Fibroblast of mammary gland (primary cell): ENCODE data around the gene SFXN1.

Experiments
- DNase-seq: peaks from one replicate; pipeline ENCODE4 v3.0.0-alpha.2; 2010; ENCODE audit warnings: low read depth
- H3K4me3 ChIP-seq: 2 replicates; pipeline ENCODE4 v1.5.1; 2011; ENCODE audit warnings: low read depth, mild to moderate bottlenecking, low read length, moderate library complexity; ENCODE audit not compliant: control insufficient read depth
- TF ChIP-seq, protein P1 (sequence below): conservative IDR thresholded peaks from 2 replicates; pipeline ENCODE4 v1.5.1; 2011; ENCODE audit warnings: low read depth, low read length, inconsistent platforms; ENCODE audit not compliant: control insufficient read depth, insufficient read depth

The SFXN1 gene

DNA sequence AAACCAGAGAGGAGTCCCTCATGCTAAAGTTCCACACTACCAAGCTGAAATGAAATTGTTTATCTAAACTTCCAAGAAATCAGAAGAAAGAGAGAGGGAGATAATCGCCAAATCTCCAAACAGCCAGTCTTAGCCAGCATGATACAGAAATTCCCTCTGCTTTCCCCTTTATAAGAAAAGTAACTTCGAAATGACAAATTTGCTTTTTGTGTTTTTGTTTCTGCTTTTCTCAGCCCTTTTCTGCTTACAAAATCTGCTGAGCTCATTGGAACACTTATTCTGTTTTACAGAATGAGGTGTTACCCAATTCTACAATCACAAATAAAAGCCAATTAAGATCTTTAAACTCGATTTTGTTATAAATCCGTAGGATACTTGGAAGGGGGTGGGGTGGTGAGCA lies 72.9 kb downstream of the SFXN1 start:
- TF ChIP-seq, protein P1, sequence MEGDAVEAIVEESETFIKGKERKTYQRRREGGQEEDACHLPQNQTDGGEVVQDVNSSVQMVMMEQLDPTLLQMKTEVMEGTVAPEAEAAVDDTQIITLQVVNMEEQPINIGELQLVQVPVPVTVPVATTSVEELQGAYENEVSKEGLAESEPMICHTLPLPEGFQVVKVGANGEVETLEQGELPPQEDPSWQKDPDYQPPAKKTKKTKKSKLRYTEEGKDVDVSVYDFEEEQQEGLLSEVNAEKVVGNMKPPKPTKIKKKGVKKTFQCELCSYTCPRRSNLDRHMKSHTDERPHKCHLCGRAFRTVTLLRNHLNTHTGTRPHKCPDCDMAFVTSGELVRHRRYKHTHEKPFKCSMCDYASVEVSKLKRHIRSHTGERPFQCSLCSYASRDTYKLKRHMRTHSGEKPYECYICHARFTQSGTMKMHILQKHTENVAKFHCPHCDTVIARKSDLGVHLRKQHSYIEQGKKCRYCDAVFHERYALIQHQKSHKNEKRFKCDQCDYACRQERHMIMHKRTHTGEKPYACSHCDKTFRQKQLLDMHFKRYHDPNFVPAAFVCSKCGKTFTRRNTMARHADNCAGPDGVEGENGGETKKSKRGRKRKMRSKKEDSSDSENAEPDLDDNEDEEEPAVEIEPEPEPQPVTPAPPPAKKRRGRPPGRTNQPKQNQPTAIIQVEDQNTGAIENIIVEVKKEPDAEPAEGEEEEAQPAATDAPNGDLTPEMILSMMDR, result no peak
- DNase-seq, result no peak
- H3K4me3 ChIP-seq, result no peak overlapping the region

DNA sequence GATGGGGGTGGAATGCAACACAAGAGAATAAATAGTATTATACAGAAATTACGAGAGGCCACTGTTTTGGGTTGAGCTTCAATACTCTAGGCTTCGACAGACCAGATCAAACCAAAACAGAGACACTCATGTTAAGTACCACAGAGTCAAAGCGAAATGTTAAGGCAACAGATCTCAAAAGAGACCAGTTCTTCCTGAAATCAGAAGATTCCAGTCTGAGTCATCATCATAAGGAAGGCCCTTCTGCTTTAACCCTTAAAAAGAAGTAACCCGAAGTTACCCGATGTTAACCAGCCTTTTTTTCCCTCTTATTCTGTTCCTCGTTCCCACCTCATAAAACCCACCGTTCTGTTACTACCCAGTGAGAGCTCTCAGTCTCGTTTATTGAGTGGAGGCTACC lies 75.9 kb downstream of the SFXN1 start:
- TF ChIP-seq, protein P1, result no peak
- no peak for DNase-seq
- H3K4me3 ChIP-seq, result no peak overlapping the region

DNA sequence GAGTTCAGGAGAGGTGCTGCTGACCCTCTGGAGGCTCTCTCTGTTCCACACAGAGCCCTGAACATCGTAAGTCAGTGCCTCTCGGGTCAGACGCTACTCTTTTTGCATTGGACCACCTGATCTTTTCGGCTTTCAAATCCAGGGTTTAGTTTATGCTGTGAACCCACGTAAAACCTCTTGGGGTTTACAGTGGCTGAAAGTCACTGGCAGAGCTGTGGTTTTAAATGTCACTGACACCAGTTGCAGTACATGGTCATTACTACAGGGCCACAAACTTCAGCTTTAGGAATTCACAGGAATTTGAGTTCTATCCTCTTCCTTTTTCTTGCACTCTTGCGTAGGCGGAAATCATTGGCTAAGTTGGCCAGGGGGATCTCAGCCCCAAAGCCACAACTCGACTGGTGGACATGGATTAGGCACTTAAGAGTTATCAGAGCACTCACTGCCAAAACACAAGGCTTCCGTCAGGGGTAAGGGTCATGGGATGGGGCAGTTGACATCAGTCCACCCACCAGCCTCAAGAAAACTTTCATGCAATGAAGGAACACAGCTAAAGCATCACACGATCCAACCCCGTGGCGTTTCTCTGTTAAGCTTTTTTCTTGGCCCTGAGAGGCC lies 76.9 kb downstream of the SFXN1 start:
- TF ChIP-seq, protein P1, result no peak
- DNase-seq, result no peak
- H3K4me3 ChIP-seq, result no peak overlapping the region

DNA sequence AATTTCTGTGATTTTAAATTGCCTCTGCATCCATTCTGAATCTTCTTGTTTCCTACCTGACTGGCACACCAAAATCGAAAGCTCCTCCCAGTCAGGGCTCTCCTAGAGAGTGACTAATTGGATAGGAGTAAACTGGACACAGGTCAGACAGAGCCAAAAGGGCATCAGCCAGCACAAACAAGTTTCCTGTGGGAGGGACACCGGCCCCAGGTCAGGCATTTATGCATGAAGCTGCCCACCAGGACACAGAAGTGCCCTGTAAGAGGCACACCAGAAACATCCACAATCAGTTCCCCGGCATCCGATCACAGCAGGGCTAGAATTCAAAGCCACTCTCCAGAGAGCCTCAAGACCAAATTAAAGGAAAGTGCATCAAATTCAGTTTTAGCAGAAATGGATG lies 78.4 kb downstream of the SFXN1 start:
- H3K4me3 ChIP-seq, result no peak overlapping the region
- DNase-seq, result no peak
- TF ChIP-seq, protein P1, result no peak

DNA sequence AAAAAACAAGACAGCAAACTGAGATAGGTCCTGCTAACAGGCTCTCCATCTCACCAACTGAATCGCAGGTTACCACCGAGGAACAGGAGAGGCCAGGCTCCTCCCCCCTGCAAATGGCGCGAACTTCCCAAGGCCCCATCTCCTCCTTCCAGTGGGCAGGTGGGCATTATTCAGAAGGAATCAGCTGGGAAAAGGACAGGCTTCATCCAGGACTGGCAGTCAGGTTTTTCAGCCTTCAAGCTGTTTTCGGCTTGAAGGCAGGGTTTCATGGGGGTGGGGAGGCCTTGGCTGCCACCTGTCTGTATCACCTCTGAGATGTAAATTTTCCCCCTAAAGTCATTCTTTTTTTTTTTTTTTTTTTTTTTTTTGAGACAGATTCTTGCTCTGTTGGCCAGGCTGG lies 79.4 kb downstream of the SFXN1 start:
- TF ChIP-seq, protein P1, result no peak
- no peak for DNase-seq

DNA sequence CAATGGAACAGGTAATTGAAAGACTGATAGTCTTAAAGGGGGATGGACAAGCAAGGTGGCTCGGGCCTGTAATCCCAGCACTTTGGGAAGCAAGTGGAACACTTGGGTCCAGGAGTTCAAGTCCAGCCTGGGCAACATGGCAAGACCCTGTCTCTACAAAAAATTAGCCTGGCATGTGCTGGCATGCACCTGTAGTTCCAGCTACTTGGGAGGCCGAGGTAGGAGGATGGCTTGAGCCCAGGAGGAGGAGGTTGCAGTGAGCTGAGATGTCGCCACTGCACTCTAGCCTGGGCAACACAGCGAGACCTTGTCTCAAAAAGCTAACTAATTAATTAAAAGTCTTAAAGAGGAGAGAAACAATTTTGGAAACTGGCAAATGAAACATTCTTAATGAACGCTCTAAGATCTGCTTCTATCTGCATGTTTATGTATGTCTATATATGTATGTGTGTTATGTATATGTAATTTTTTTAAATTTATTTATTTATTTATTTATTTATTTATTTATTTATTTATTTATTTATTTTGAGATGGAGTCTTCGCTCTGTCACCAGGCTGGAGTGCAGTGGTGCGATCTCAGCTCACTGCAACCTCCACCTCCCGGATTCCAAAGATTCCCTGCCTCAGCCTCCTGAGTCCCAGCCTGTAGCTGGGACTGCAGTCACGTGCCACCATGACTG lies 80.6 kb downstream of the SFXN1 start:
- DNase-seq, result no peak
- TF ChIP-seq, protein P1, result no peak
- H3K4me3 ChIP-seq, result no peak overlapping the region

More for the DNA sequence above, 79.4 kb downstream of the SFXN1 start:
- no peak overlapping the region for H3K4me3 ChIP-seq
